GM10266 (cell line): Measurements from ENCODE around the gene FABP2.
"Not testable (repeated sequence)": the region's sequence is repeated elsewhere in the genome, so short reads cannot be mapped to it uniquely, and the experiment has no call there.

ENCODE experiments used
- DNase-seq: peaks from one replicate; pipeline ENCODE4 v3.0.0; 2012; ENCODE audit errors: extremely low spot score
- CTCF ChIP-seq: IDR thresholded peaks from 2 replicates; pipeline ENCODE4 v1.5.1; 2012; ENCODE audit warnings: mild to moderate bottlenecking, low read depth; ENCODE audit not compliant: control insufficient read depth, insufficient read depth; ENCODE audit errors: missing control alignments

The FABP2 gene

GRCh38 chr4:119321921-119322687 lies at the start of gene FABP2:
Gene FABP2, minus strand, starts transcription at chr4:119322138. Its CDS starts 36 bp downstream, at chr4:119322102.
- TF ChIP-seq CTCF: no peak
- DNase-seq: no peak

- DNase-seq: not testable (repeated sequence)
These were observed 49.2 kb upstream of the FABP2 start for GRCh38 chr4:119370951-119371683.

DNA sequence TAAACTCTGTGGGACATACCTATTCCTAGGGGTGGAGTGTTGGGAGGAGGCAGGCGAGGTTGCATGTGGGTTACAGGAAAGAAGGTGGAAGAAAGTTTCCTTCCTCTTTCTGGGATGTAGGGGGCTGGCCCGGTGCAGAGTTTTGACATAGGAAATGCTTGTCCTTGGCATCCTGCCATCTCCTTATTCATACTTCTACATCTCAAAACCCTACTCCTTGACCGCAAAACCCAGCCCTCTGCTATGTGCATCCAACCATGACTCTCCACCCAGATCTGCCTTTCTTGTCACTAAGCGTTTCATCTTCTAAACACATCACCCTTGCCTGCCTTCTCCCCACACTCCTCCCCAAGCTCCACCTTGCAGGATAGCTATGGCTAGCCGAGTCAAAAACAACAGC lies 48.5 kb upstream of the FABP2 start:
- DNase-seq: peak; percentile 3

GRCh38 chr4:119366802-119367201 lies 44.9 kb upstream of the FABP2 start:
- not testable (repeated sequence) for DNase-seq

DNA sequence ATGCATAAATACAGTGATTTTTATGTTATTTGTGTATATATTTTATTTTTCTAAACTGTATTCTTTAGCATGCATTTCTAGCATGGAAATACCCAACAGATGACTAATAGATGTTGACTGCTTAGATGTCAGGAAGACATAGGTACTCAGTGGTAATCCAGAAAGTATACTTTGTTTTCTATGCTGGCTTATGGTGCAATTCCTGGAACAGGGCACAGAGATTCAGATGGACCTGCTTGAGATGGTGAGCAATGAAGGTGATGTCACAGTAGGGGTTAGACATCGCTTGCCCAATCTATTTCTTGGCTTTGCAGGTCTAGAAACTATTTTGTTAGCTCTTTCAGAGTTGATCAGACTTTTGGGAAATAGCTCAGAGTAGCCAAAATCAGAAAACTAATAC lies 42.3 kb upstream of the FABP2 start:
- DNase-seq: not testable (repeated sequence)

- DNase-seq: not testable (repeated sequence)
These were observed 41.4 kb upstream of the FABP2 start for GRCh38 chr4:119363372-119363771.

- not testable (repeated sequence) for DNase-seq
These were observed 40.5 kb upstream of the FABP2 start for GRCh38 chr4:119362413-119362812.

- DNase-seq: not testable (repeated sequence)
These were observed 37.9 kb upstream of the FABP2 start for GRCh38 chr4:119359873-119360272.

GRCh38 chr4:119356796-119357195 lies 34.9 kb upstream of the FABP2 start:
- not testable (repeated sequence) for DNase-seq

GRCh38 chr4:119356041-119356440 lies 34.1 kb upstream of the FABP2 start:
- DNase-seq: not testable (repeated sequence)

- not testable (repeated sequence) for DNase-seq
These were observed 31.4 kb upstream of the FABP2 start for GRCh38 chr4:119353364-119353763.

GRCh38 chr4:119348169-119348568 lies 26.2 kb upstream of the FABP2 start:
- DNase-seq: not testable (repeated sequence)

- not testable (repeated sequence) for DNase-seq
These were observed 21.4 kb upstream of the FABP2 start for GRCh38 chr4:119343293-119343692.

GRCh38 chr4:119339895-119340294 lies 18.0 kb upstream of the FABP2 start:
- DNase-seq: not testable (repeated sequence)

- TF ChIP-seq CTCF: no peak
- DNase-seq: no peak
These were observed 15.1 kb upstream of the FABP2 start for GRCh38 chr4:119337010-119337409.

DNA sequence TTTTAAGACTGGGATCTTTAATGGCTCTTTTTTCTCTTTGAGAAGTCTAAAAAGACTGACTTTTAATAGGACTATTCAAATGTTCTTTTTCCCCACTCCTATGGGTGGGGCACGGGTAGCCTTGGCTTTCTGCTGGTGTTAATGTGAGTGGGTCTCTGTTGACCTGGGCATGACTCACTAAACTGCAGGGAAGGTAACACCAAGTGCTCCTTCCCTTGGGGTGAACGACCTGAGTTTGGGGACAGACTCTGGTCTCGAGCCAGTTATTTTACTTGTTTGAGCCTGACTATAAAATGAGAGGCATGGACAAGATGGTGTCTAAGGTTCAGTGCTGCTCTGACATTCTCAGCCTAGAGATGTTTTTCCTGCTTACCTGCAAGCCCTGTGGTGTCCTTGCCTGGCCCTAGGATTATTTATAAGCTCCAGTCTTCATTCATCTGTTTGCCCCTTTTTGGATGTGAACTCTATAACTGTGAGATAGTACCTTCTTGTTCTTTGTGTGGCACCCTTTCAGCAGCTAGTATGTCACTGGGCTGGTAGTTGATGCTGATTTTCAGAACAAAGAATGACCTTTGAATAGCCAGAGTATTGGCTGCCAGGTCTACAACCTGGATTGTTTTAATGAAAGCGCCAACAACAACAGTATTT lies 14.5 kb upstream of the FABP2 start:
- not testable (repeated sequence) for DNase-seq
